Spinal cord (tissue), 10 donors: Measurements from ENCODE around the gene BCL11A. TPM values are rescaled to one million over a fixed set of nuclear protein-coding genes. Genes with fewer than 3 reads are reported as not detected.

Experiments
- DNase-seq, 6 donors: peaks; one replicate each; pipeline versions ENCODE4 v3.0.0 to v3.0.0-alpha.2; 2013 to 2015; ENCODE audit warnings: low spot score in 6 of 6, low read depth in 4 of 6
- H3K27ac ChIP-seq: one replicate; pipeline ENCODE4 v1.5.1; 2013; ENCODE audit warnings: low read depth, low read length, control low read depth
- H3K27me3 ChIP-seq: one replicate; pipeline ENCODE4 v1.6.1; 2013; ENCODE audit warnings: low read length; ENCODE audit not compliant: control insufficient read depth, insufficient read depth
- H3K36me3 ChIP-seq: one replicate; pipeline ENCODE4 v1.6.1; 2013; ENCODE audit warnings: low read length; ENCODE audit not compliant: control insufficient read depth, insufficient read depth
- H3K4me1 ChIP-seq: one replicate; pipeline ENCODE4 v1.6.1; 2013; ENCODE audit warnings: low read length; ENCODE audit not compliant: control insufficient read depth, insufficient read depth
- H3K4me3 ChIP-seq: one replicate; pipeline ENCODE4 v1.5.1; 2013; ENCODE audit warnings: low read depth, low read length, control low read depth
- H3K9me3 ChIP-seq: one replicate; pipeline ENCODE4 v1.6.1; 2013; ENCODE audit warnings: low read length; ENCODE audit not compliant: control insufficient read depth, insufficient read depth
- WGBS: methylation state at CpG from one replicate; pipeline ENCODE4 v1.1.5; 2013; ENCODE audit warnings: missing lambda C conversion rate; ENCODE audit not compliant: insufficient coverage; 5-methylcytosine and 5-hydroxymethylcytosine counted together
- polyA plus RNA-seq, 2 donors: library from polyadenylated mRNA; unstranded; fragments of 120-200 nt; gene quantifications; one replicate each; pipeline ENCODE4 v1.2.1, GENCODE V29; 2013; ENCODE audit not compliant: insufficient read length in 2 of 2
- total RNA-seq, 2 donors: library from RNA; depleted of rRNA in 1 of 2; stranded (reverse); fragments of 120-200 nt in 1 of 2; fragments of >200 nt in 1 of 2; gene quantifications; one replicate each; pipeline versions ENCODE4 v1.2.3 to v1.2.4, GENCODE V29; 2013 to 2014
- donor health status: healthy.

BCL11A gene
- total and polyA plus RNA-seq, 4 donors, result 14.9 to 61.6 (median 43.8) TPM

GRCh38 chr2:60469536-60470317 is 83.7 kb downstream of the BCL11A start:
- no peak overlapping the region for H3K27ac ChIP-seq
- WGBS, result 73% methylated on average over 2 of the region's 6 CpGs
- H3K36me3 ChIP-seq, result no peaks in the 10 kb centered on the region

GRCh38 chr2:60468382-60469085 is 84.9 kb downstream of the BCL11A start:
- H3K36me3 ChIP-seq, result no peaks in the 10 kb centered on the region
- WGBS, result 78% methylated on average over 1 of the region's 7 CpGs
- H3K4me1 ChIP-seq, result peaks cover 6% of the 10 kb centered on the region
- H3K9me3 ChIP-seq, result no peaks in the 10 kb centered on the region
- H3K27ac ChIP-seq, result no peak overlapping the region
- no peaks in the 10 kb centered on the region for H3K27me3 ChIP-seq
- no peak overlapping the region for H3K4me3 ChIP-seq
- peak in 1 of 6 donors; percentile 64 for DNase-seq

More at GRCh38 chr2:60469536-60470317, 83.7 kb downstream of the BCL11A start:
- Histone ChIP-seq H3K9me3 (no peaks in the 10 kb centered on the region), H3K27me3 (no peaks in the 10 kb centered on the region), H3K4me3 (no peak overlapping the region), H3K4me1 (peaks cover 6% of the 10 kb centered on the region)
- no peak for DNase-seq

- Histone ChIP-seq H3K4me1 (peaks cover 6% of the 10 kb centered on the region), H3K36me3 (peaks cover 9% of the 10 kb centered on the region), H3K27ac (no peak overlapping the region), H3K27me3 (no peaks in the 10 kb centered on the region), H3K4me3 (no peak overlapping the region), H3K9me3 (no peaks in the 10 kb centered on the region)
- 72% methylated on average over 2 of the region's 3 CpGs for whole genome bisulfite sequencing
- DNase-seq, result no peak
These were observed 87.2 kb downstream of the BCL11A start for GRCh38 chr2:60466161-60466702.

GRCh38 chr2:60465736-60466135 is 87.7 kb downstream of the BCL11A start:
- H3K4me3 ChIP-seq, result no peak overlapping the region
- no peaks in the 10 kb centered on the region for H3K9me3 ChIP-seq
- H3K4me1 ChIP-seq, result peaks cover 3% of the 10 kb centered on the region
- no CpG with 5 or more reads among the region's 4 CpGs for WGBS
- peaks cover 14% of the 10 kb centered on the region for H3K36me3 ChIP-seq
- no peak for DNase-seq
- no peak overlapping the region for H3K27ac ChIP-seq
- H3K27me3 ChIP-seq, result no peaks in the 10 kb centered on the region

- H3K4me1 ChIP-seq, result peaks cover 3% of the 10 kb centered on the region
- no peak overlapping the region for H3K4me3 ChIP-seq
- H3K27me3 ChIP-seq, result no peaks in the 10 kb centered on the region
- no peaks in the 10 kb centered on the region for H3K9me3 ChIP-seq
- DNase-seq, result peak; percentile 44 to 93 (median 78)
- 5% methylated on average over 5 of the region's 6 CpGs for WGBS
- H3K36me3 ChIP-seq, result peaks cover 21% of the 10 kb centered on the region
- no peak overlapping the region for H3K27ac ChIP-seq
These were observed 90.2 kb downstream of the BCL11A start for GRCh38 chr2:60463249-60463648.

- Histone ChIP-seq H3K4me1 (peaks cover 3% of the 10 kb centered on the region), H3K4me3 (no peak overlapping the region), H3K27me3 (no peaks in the 10 kb centered on the region), H3K9me3 (no peaks in the 10 kb centered on the region), H3K27ac (no peak overlapping the region), H3K36me3 (peaks cover 21% of the 10 kb centered on the region)
- WGBS, result 97% methylated on average over 47 of the region's 47 CpGs
- DNase-seq, result no peak
These were observed 91.9 kb downstream of the BCL11A start for GRCh38 chr2:60461421-60462108.

GRCh38 chr2:60460577-60461420 is 92.7 kb downstream of the BCL11A start:
- DNase-seq, result no peak
- Histone ChIP-seq H3K36me3 (peaks cover 21% of the 10 kb centered on the region), H3K4me3 (no peak overlapping the region), H3K9me3 (peaks cover 2% of the 10 kb centered on the region), H3K4me1 (peaks cover 1% of the 10 kb centered on the region), H3K27ac (no peak overlapping the region), H3K27me3 (no peaks in the 10 kb centered on the region)
- WGBS, result 97% methylated on average over 76 of the region's 76 CpGs

GRCh38 chr2:60459851-60460250 is 93.6 kb downstream of the BCL11A start:
- H3K9me3 ChIP-seq, result peaks cover 2% of the 10 kb centered on the region
- no CpG with 5 or more reads among the region's 5 CpGs for WGBS
- H3K27ac ChIP-seq, result no peak overlapping the region
- no peaks in the 10 kb centered on the region for H3K4me1 ChIP-seq
- peaks cover 21% of the 10 kb centered on the region for H3K36me3 ChIP-seq
- no peak for DNase-seq
- no peaks in the 10 kb centered on the region for H3K27me3 ChIP-seq
- no peak overlapping the region for H3K4me3 ChIP-seq
